Mesenchymal stem cell (in vitro differentiated cells and primary cell): ENCODE results near the gene FKBP2.

Source experiments
- DNase-seq: peaks from one replicate; pipeline ENCODE4 v3.0.0-alpha.2; 2013
- H2AFZ ChIP-seq: one replicate; pipeline ENCODE4 v1.6.1; 2013; ENCODE audit warnings: low read depth, mild to moderate bottlenecking, control low read depth, inconsistent platforms, low read length, moderate library complexity
- H2AK5ac ChIP-seq: 2 replicates; pipeline ENCODE4 v1.6.1; 2013; ENCODE audit warnings: low read length, moderate library complexity, mild to moderate bottlenecking, inconsistent platforms; ENCODE audit not compliant: severe bottlenecking
- H2BK120ac ChIP-seq: one replicate; pipeline ENCODE4 v1.6.1; 2013; ENCODE audit warnings: low read depth, mild to moderate bottlenecking, inconsistent platforms, low read length, moderate library complexity
- H2BK12ac ChIP-seq, 2 experiments: one replicate each; pipeline ENCODE4 v1.6.1; 2013; ENCODE audit warnings: inconsistent platforms in 2 of 2, low read length in 2 of 2, mild to moderate bottlenecking in 2 of 2, moderate library complexity in 2 of 2, control low read depth in 1 of 2
- H2BK15ac ChIP-seq: one replicate; pipeline ENCODE4 v1.6.1; 2013; ENCODE audit warnings: mild to moderate bottlenecking, low read depth, inconsistent platforms; ENCODE audit not compliant: poor library complexity, severe bottlenecking
- H2BK5ac ChIP-seq: 2 replicates; pipeline ENCODE4 v1.6.1; 2013; ENCODE audit warnings: low read depth, mild to moderate bottlenecking, low read length, control low read depth, inconsistent platforms; ENCODE audit not compliant: poor library complexity, severe bottlenecking
- H3K14ac ChIP-seq, 2 experiments: one replicate each; pipeline ENCODE4 v1.6.1; 2013; ENCODE audit warnings: inconsistent platforms in 2 of 2, low read length in 2 of 2, control low read depth in 1 of 2, mild to moderate bottlenecking in 1 of 2, moderate library complexity in 1 of 2
- H3K18ac ChIP-seq, 2 experiments: one replicate each; pipeline ENCODE4 v1.6.1; 2013; ENCODE audit warnings: inconsistent platforms in 2 of 2, low read length in 2 of 2, control low read depth in 1 of 2, low read depth in 1 of 2, mild to moderate bottlenecking in 1 of 2
- H3K23ac ChIP-seq, 2 experiments: one replicate each; pipeline ENCODE4 v1.6.1; 2013; ENCODE audit warnings: inconsistent platforms in 2 of 2, low read length in 2 of 2, mild to moderate bottlenecking in 2 of 2, moderate library complexity in 2 of 2, control low read depth in 1 of 2
- H3K27ac ChIP-seq: 2 replicates; pipeline ENCODE4 v1.5.1; 2013; ENCODE audit warnings: mild to moderate bottlenecking, moderate library complexity, low read length, control low read depth, inconsistent platforms; ENCODE audit not compliant: poor library complexity, severe bottlenecking
- H3K27me3 ChIP-seq, 2 experiments: 2 replicates each; pipeline versions ENCODE4 v1.6.1 to v1.7.0; 2013; ENCODE audit warnings: low read length in 2 of 2, mild to moderate bottlenecking in 2 of 2, moderate library complexity in 2 of 2, control low read depth in 1 of 2, inconsistent platforms in 1 of 2; ENCODE audit not compliant: control insufficient read depth in 1 of 2, insufficient read depth in 1 of 2
- H3K36me3 ChIP-seq, 2 experiments: 2 replicates each; pipeline versions ENCODE4 v1.6.1 to v1.7.0; 2013; ENCODE audit warnings: low read length in 2 of 2, control low read depth in 1 of 2, inconsistent platforms in 1 of 2, low read depth in 1 of 2, mild to moderate bottlenecking in 1 of 2; ENCODE audit not compliant: insufficient read depth in 2 of 2, control insufficient read depth in 1 of 2
- H3K4ac ChIP-seq, 2 experiments: one replicate each; pipeline ENCODE4 v1.6.1; 2013; ENCODE audit warnings: inconsistent platforms in 2 of 2, low read length in 2 of 2, mild to moderate bottlenecking in 2 of 2, moderate library complexity in 2 of 2, control low read depth in 1 of 2, low read depth in 1 of 2
- H3K4me1 ChIP-seq: 2 replicates; pipeline ENCODE4 v1.6.1; 2013; ENCODE audit warnings: low read depth, low read length, control low read depth; ENCODE audit not compliant: control insufficient read depth, insufficient read depth
- H3K4me2 ChIP-seq: 2 replicates; pipeline ENCODE4 v1.6.1; 2013; ENCODE audit warnings: low read length, mild to moderate bottlenecking, inconsistent platforms; ENCODE audit not compliant: poor library complexity, severe bottlenecking
- H3K4me3 ChIP-seq, 2 experiments: 2 replicates each; pipeline versions ENCODE4 v1.5.1 to v1.7.0; 2013; ENCODE audit warnings: low read length in 2 of 2, mild to moderate bottlenecking in 2 of 2, control low read depth in 1 of 2, low read depth in 1 of 2; ENCODE audit not compliant: insufficient read depth in 1 of 2
- H3K79me1 ChIP-seq: replicated peaks from 2 replicates; pipeline ENCODE4 v1.6.1; 2013; ENCODE audit warnings: mild to moderate bottlenecking, control low read depth, low read length, inconsistent platforms; ENCODE audit not compliant: poor library complexity, severe bottlenecking
- H3K9ac ChIP-seq: 2 replicates; pipeline ENCODE4 v1.7.0; 2013; ENCODE audit warnings: mild to moderate bottlenecking, low read length, moderate library complexity
- H3K9me3 ChIP-seq: 2 replicates; pipeline ENCODE4 v1.7.0; 2013; ENCODE audit warnings: mild to moderate bottlenecking, low read length; ENCODE audit not compliant: control insufficient read depth
- H4K8ac ChIP-seq: one replicate; pipeline ENCODE4 v1.6.1; 2013; ENCODE audit warnings: inconsistent platforms, mild to moderate bottlenecking, low read length, moderate library complexity
- H4K91ac ChIP-seq: one replicate; pipeline ENCODE4 v1.6.1; 2013; ENCODE audit warnings: mild to moderate bottlenecking, low read length, inconsistent platforms
- WGBS: methylation state at CpG from one replicate; pipeline ENCODE4 v1.1.7; 2013; ENCODE audit warnings: mixed read lengths; 5-methylcytosine and 5-hydroxymethylcytosine counted together

FKBP2 gene

DNA sequence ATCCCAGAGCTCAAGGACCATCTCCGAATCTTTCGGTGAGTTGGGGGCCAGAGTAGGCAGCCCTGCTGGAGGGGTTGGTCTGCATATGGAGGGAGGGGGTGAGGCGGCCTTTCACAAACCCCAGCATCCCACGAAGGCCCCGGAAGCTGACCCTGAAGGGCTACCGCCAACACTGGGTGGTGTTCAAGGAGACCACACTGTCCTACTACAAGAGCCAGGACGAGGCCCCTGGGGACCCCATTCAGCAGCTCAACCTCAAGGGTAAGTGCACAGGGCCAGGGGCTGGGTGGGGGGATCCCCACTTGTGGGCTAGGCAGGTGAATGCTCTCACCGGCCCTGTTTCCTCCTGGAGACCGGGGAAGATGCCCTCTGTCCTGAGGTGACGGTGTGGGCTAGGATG is 21.1 kb upstream of the FKBP2 start:
- Histone ChIP-seq H2AK5ac (no peak overlapping the region), H3K14ac (no peak overlapping the region), H3K9ac (no peak overlapping the region), H2BK5ac (no peak overlapping the region), H4K8ac (no peak overlapping the region), H3K27ac (no peak overlapping the region), H3K9me3 (no peaks in the 10 kb centered on the region), H3K27me3 (no peaks in the 10 kb centered on the region), H3K4me3 (no peak overlapping the region), H3K4me2 (no peak overlapping the region), H3K79me1 (peaks cover 16% of the 10 kb centered on the region), H2BK12ac (no peak overlapping the region), H2BK120ac (no peak overlapping the region), H3K18ac (no peak overlapping the region), H3K4ac (no peak overlapping the region), H3K4me1 (peaks cover 20% of the 10 kb centered on the region), H4K91ac (no peak overlapping the region), H3K23ac (no peak overlapping the region), H3K36me3 (peaks cover 23 to 40% of the 10 kb centered on the region in 2 experiments), H2BK15ac (no peak overlapping the region), H2AFZ (no peak overlapping the region)
- DNase-seq: no peak
- 98% methylated on average over 9 of the region's 10 CpGs for WGBS

DNA sequence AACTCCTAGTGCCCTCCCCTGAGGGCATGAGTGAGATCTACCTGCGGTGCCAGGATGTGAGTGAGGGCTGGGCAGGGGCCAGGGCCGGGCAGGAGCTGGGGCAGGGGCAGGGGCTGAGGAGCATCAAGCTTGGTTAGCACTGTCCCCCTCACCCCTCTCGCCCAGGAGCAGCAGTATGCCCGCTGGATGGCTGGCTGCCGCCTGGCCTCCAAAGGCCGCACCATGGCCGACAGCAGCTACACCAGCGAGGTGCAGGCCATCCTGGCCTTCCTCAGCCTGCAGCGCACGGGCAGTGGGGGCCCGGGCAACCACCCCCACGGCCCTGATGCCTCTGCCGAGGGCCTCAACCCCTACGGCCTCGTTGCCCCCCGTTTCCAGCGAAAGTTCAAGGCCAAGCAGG is 20.6 kb upstream of the FKBP2 start:
- no peak overlapping the region for H3K4ac ChIP-seq
- H3K4me3 ChIP-seq: no peak overlapping the region
- 97% methylated on average over 17 of the region's 17 CpGs for WGBS
- no peak overlapping the region for H3K4me2 ChIP-seq
- no peak overlapping the region for H3K9ac ChIP-seq
- H4K8ac ChIP-seq: no peak overlapping the region
- H2BK5ac ChIP-seq: no peak overlapping the region
- H2BK12ac ChIP-seq: no peak overlapping the region
- no peak overlapping the region for H2BK120ac ChIP-seq
- DNase-seq: no peak
- no peak overlapping the region for H3K18ac ChIP-seq
- peaks cover 17% of the 10 kb centered on the region for H3K79me1 ChIP-seq
- H3K36me3 ChIP-seq: peaks cover 23 to 41% of the 10 kb centered on the region in 2 experiments
- H2AFZ ChIP-seq: no peak overlapping the region
- no peak overlapping the region for H2BK15ac ChIP-seq
- peak overlapping the region; percentile 56 for H4K91ac ChIP-seq
- peaks cover 25% of the 10 kb centered on the region for H3K4me1 ChIP-seq
- no peak overlapping the region for H2AK5ac ChIP-seq
- H3K27ac ChIP-seq: no peak overlapping the region
- no peaks in the 10 kb centered on the region for H3K9me3 ChIP-seq
- no peaks in the 10 kb centered on the region for H3K27me3 ChIP-seq
- no peak overlapping the region for H3K14ac ChIP-seq
- H3K23ac ChIP-seq: no peak overlapping the region

DNA sequence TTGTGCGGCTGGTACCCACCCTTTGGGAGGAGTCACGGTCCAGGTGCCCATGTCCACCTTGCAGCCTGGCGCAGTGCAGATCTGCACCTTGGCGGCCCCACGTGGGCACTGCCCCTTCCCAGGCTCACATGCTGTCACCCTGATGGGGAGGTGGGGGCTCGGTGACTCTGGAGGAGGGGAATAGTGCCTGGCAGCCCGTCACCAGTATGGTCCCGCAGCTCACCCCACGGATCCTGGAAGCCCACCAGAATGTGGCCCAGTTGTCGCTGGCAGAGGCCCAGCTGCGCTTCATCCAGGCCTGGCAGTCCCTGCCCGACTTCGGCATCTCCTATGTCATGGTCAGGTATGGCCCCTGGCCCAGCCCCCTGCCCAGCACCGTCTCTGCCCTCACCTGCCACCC is 20.1 kb upstream of the FKBP2 start:
- Histone ChIP-seq H2BK12ac (no peak overlapping the region), H3K36me3 (peaks cover 23 to 41% of the 10 kb centered on the region in 2 experiments), H2BK15ac (no peak overlapping the region), H3K18ac (no peak overlapping the region), H3K14ac (no peak overlapping the region), H4K91ac (no peak overlapping the region), H3K27ac (no peak overlapping the region), H3K4me2 (no peak overlapping the region), H3K4me1 (peaks cover 30% of the 10 kb centered on the region), H2BK120ac (no peak overlapping the region), H3K4ac (no peak overlapping the region), H3K27me3 (no peaks in the 10 kb centered on the region), H2AK5ac (no peak overlapping the region), H4K8ac (no peak overlapping the region), H3K4me3 (no peak overlapping the region), H3K9me3 (no peaks in the 10 kb centered on the region), H3K23ac (no peak overlapping the region), H2AFZ (no peak overlapping the region), H3K79me1 (peaks cover 19% of the 10 kb centered on the region), H2BK5ac (no peak overlapping the region), H3K9ac (no peak overlapping the region)
- no peak for DNase-seq
- 98% methylated on average over 12 of the region's 14 CpGs for WGBS

DNA sequence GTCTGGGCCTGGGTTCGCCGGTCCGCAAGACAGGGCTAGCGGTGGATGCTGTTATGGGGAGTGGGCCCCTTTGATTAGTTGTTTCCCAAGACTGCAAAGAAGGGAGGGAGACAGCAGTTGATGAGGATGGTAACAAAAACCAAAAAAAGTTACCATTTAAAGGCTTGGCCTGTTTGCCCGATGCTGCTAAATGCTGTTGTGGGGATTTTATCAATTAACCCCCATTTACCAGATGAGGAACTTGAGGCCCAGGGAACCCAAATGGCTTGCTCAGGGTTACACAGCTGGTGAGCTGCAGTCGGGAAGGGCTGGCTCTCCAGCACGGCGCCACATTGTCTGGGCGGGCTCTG is 18.3 kb upstream of the FKBP2 start:
- H3K4me2 ChIP-seq: no peak overlapping the region
- no peak overlapping the region for H2AFZ ChIP-seq
- no peak overlapping the region for H3K27ac ChIP-seq
- H3K36me3 ChIP-seq: peaks cover 23 to 41% of the 10 kb centered on the region in 2 experiments
- no peak overlapping the region for H2BK15ac ChIP-seq
- peaks cover 20% of the 10 kb centered on the region for H3K79me1 ChIP-seq
- no peak overlapping the region for H2BK5ac ChIP-seq
- no peak overlapping the region for H3K4me3 ChIP-seq
- H3K9ac ChIP-seq: no peak overlapping the region
- no peak overlapping the region for H2BK120ac ChIP-seq
- no peak overlapping the region for H3K23ac ChIP-seq
- no peak overlapping the region for H4K91ac ChIP-seq
- no peak overlapping the region for H3K18ac ChIP-seq
- no peak overlapping the region for H2AK5ac ChIP-seq
- 96% methylated on average over 9 of the region's 9 CpGs for WGBS
- no peaks in the 10 kb centered on the region for H3K27me3 ChIP-seq
- H2BK12ac ChIP-seq: no peak overlapping the region
- no peak overlapping the region for H3K14ac ChIP-seq
- no peak overlapping the region for H4K8ac ChIP-seq
- H3K9me3 ChIP-seq: no peaks in the 10 kb centered on the region
- DNase-seq: no peak
- H3K4me1 ChIP-seq: peaks cover 43% of the 10 kb centered on the region
- no peak overlapping the region for H3K4ac ChIP-seq
